ENCODE measurements around the gene ELSPBP1.

ELSPBP1 gene

DNA sequence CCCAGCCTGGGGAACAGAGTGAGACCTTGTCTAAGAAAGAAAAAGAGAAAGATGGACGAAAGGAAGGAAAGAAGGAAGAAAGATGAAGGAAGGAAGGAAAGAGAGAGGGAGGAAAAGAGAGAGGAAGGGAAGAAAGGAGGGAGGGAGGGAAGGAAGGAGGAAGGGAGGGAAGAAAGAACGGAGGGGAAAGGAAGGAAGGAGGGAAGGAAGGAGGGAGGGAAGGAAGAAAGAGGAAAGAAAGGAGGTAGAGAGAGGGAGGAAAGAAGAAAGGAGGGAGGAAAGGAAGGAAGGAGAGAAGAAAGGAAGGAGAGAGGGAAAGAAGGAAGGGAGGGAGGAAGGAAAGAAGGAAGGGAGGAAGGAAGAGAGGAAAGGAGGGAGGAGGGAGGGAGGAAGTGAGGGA, 28.6 kb downstream of the ELSPBP1 start:
- Histone ChIP-seq H3K27me3 (ENCODE audit: insufficient read depth, low read length, poor library complexity) (peaks cover 18% of the 10 kb centered on the region), H3K4me2 (ENCODE audit: insufficient read depth, low read length) (no peak overlapping the region), H3K4me1 (ENCODE audit: insufficient read depth, low read length) (no peaks in the 10 kb centered on the region), H3K4me3 (ENCODE audit: low read depth in 1 of 2, low read length in 2 of 2) (no peak overlapping the region), H3K9me3 (ENCODE audit: insufficient read depth, low read length, severe bottlenecking) (no peaks in the 10 kb centered on the region), H3K79me2 (ENCODE audit: insufficient read depth, low read length) (no peaks in the 10 kb centered on the region), H3K9ac (ENCODE audit: low read depth, low read length) (no peak overlapping the region), H3K36me3 (ENCODE audit: insufficient read depth, low read length) (no peaks in the 10 kb centered on the region), H2AFZ (ENCODE audit: low read depth, low read length) (no peak overlapping the region), H3K27ac (ENCODE audit: low read length) (no peak overlapping the region), H4K20me1 (ENCODE audit: insufficient read depth, low read length) (no peaks in the 10 kb centered on the region)
- TF ChIP-seq EZH2 (IDR thresholded peaks at IDR 0.05; ENCODE audit: borderline replicate concordance, low read depth, low read length, severe bottlenecking) = no peak
- TF ChIP-seq, protein P1, sequence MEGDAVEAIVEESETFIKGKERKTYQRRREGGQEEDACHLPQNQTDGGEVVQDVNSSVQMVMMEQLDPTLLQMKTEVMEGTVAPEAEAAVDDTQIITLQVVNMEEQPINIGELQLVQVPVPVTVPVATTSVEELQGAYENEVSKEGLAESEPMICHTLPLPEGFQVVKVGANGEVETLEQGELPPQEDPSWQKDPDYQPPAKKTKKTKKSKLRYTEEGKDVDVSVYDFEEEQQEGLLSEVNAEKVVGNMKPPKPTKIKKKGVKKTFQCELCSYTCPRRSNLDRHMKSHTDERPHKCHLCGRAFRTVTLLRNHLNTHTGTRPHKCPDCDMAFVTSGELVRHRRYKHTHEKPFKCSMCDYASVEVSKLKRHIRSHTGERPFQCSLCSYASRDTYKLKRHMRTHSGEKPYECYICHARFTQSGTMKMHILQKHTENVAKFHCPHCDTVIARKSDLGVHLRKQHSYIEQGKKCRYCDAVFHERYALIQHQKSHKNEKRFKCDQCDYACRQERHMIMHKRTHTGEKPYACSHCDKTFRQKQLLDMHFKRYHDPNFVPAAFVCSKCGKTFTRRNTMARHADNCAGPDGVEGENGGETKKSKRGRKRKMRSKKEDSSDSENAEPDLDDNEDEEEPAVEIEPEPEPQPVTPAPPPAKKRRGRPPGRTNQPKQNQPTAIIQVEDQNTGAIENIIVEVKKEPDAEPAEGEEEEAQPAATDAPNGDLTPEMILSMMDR (IDR thresholded peaks at IDR 0.05; ENCODE audit: borderline replicate concordance, extremely low read depth, low read length, poor library complexity, severe bottlenecking) = no peak
- DNase-seq = no peak
- no peak for ATAC-seq (ENCODE audit: insufficient read depth, low read depth)

DNA sequence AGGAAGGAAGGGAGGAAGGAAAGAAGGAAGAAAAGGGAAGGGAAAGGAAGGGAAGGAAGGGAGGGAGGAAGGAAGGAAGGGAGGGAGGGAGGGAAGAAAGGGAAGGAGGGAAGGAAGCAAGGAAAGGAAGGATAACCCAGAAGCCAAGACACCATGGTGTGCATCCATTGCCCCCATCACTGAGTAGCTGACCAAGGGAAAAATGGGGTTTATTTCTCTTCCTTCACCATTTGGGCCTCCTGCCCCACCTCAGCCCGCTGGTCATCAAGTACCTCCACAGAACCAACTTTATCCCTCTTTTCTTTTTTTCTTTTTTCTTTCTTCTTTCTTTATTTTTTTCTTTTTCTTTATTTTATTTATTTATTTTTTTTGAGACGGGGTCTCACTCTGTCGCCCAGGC, 29.1 kb downstream of the ELSPBP1 start:
- Histone ChIP-seq H3K79me2 (ENCODE audit: insufficient read depth, low read length) (no peaks in the 10 kb centered on the region), H3K4me3 (ENCODE audit: low read depth in 1 of 2, low read length in 2 of 2) (no peak overlapping the region)
- no peak for TF ChIP-seq EZH2 (IDR thresholded peaks at IDR 0.05; ENCODE audit: borderline replicate concordance, low read depth, low read length, severe bottlenecking)
- TF ChIP-seq, protein P1 (IDR thresholded peaks at IDR 0.05; ENCODE audit: borderline replicate concordance, extremely low read depth, low read length, poor library complexity, severe bottlenecking) = no peak

DNA sequence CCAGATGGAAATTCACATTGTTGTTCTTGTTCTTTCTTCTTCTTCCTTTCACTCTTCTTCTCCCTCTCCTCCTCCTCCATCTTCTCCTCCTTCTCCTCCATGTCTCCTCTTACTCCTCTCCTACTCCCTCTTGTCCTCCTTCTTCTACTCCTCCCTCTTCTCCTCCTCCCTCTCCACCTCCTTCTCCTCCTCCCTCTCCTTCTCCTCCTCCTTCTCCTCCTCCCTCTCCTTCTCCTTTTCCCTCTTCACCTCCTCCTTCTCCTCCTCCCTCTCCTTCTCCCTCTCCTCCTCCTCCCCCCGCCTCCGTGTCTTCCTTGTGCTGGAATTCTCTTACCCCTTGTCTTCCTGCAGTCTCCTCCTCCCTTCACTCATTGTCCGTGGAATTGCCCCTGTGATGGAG, 31.0 kb downstream of the ELSPBP1 start:
- Histone ChIP-seq H3K4me1 (ENCODE audit: insufficient read depth, low read length) (no peaks in the 10 kb centered on the region), H3K9ac (ENCODE audit: low read depth, low read length) (no peak overlapping the region), H3K9me3 (ENCODE audit: insufficient read depth, low read length, severe bottlenecking) (no peaks in the 10 kb centered on the region), H3K79me2 (ENCODE audit: insufficient read depth, low read length) (no peaks in the 10 kb centered on the region), H3K4me3 (ENCODE audit: low read depth in 1 of 2, low read length in 2 of 2) (no peak overlapping the region), H3K27me3 (ENCODE audit: insufficient read depth, low read length, poor library complexity) (peaks cover 16% of the 10 kb centered on the region), H3K4me2 (ENCODE audit: insufficient read depth, low read length) (no peak overlapping the region), H2AFZ (ENCODE audit: low read depth, low read length) (no peak overlapping the region), H3K36me3 (ENCODE audit: insufficient read depth, low read length) (no peaks in the 10 kb centered on the region), H4K20me1 (ENCODE audit: insufficient read depth, low read length) (no peaks in the 10 kb centered on the region), H3K27ac (ENCODE audit: low read length) (no peak overlapping the region)
- ATAC-seq (ENCODE audit: insufficient read depth, low read depth) = no peak
- no peak for DNase-seq
- TF ChIP-seq EZH2 (IDR thresholded peaks at IDR 0.05; ENCODE audit: borderline replicate concordance, low read depth, low read length, severe bottlenecking) = no peak
- TF ChIP-seq, protein P1 (IDR thresholded peaks at IDR 0.05; ENCODE audit: borderline replicate concordance, extremely low read depth, low read length, poor library complexity, severe bottlenecking) = no peak

More for the DNA sequence above, 29.1 kb downstream of the ELSPBP1 start:
- no peak for DNase-seq
- no peaks in the 10 kb centered on the region for H4K20me1 ChIP-seq (ENCODE audit: insufficient read depth, low read length)
- ATAC-seq (ENCODE audit: insufficient read depth, low read depth) = no peak
- H3K4me2 ChIP-seq (ENCODE audit: insufficient read depth, low read length) = no peak overlapping the region
- H3K27ac ChIP-seq (ENCODE audit: low read length) = no peak overlapping the region
- peaks cover 18% of the 10 kb centered on the region for H3K27me3 ChIP-seq (ENCODE audit: insufficient read depth, low read length, poor library complexity)
- H2AFZ ChIP-seq (ENCODE audit: low read depth, low read length) = no peak overlapping the region
- H3K9me3 ChIP-seq (ENCODE audit: insufficient read depth, low read length, severe bottlenecking) = no peaks in the 10 kb centered on the region
- no peaks in the 10 kb centered on the region for H3K36me3 ChIP-seq (ENCODE audit: insufficient read depth, low read length)
- H3K4me1 ChIP-seq (ENCODE audit: insufficient read depth, low read length) = no peaks in the 10 kb centered on the region
- H3K9ac ChIP-seq (ENCODE audit: low read depth, low read length) = no peak overlapping the region

DNA sequence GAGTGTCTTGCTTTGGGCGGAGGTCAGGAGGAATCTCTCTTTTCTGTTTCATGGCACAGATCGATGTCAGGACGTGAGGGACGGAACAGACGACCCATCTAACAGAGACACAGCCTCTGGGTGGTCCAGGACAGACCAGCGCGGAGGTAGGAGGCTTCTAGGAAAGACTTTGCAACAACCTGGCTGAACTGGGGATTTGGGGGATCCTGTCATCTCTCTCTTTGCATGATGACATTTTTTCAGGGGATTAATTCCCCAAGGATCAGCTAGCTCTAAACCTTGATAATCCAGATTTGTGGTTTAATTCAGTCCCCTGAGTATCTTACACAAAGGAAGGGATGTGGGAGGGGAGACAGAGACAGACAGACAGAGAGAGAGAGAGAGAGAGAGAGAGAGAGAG, 35.0 kb downstream of the ELSPBP1 start:
- Histone ChIP-seq H3K4me1 (ENCODE audit: insufficient read depth, low read length) (no peaks in the 10 kb centered on the region), H3K27me3 (ENCODE audit: insufficient read depth, low read length, poor library complexity) (peaks cover 9% of the 10 kb centered on the region), H3K9ac (ENCODE audit: low read depth, low read length) (no peak overlapping the region), H3K79me2 (ENCODE audit: insufficient read depth, low read length) (no peaks in the 10 kb centered on the region), H4K20me1 (ENCODE audit: insufficient read depth, low read length) (no peaks in the 10 kb centered on the region), H3K36me3 (ENCODE audit: insufficient read depth, low read length) (no peaks in the 10 kb centered on the region), H3K27ac (ENCODE audit: low read length) (no peak overlapping the region), H3K4me2 (ENCODE audit: insufficient read depth, low read length) (no peak overlapping the region), H3K9me3 (ENCODE audit: insufficient read depth, low read length, severe bottlenecking) (no peaks in the 10 kb centered on the region), H2AFZ (ENCODE audit: low read depth, low read length) (no peak overlapping the region), H3K4me3 (ENCODE audit: low read depth in 1 of 2, low read length in 2 of 2) (no peak overlapping the region)
- TF ChIP-seq, protein P1 (IDR thresholded peaks at IDR 0.05; ENCODE audit: borderline replicate concordance, extremely low read depth, low read length, poor library complexity, severe bottlenecking) = no peak
- TF ChIP-seq EZH2 (IDR thresholded peaks at IDR 0.05; ENCODE audit: borderline replicate concordance, low read depth, low read length, severe bottlenecking) = no peak
- DNase-seq (no peak), ATAC-seq (ENCODE audit: insufficient read depth, low read depth) (no peak)

Data from DND-41 (cell line).